ENCODE measurements around the gene ENAH.

ENAH gene

GRCh38 chr1:225462429-225462713 lies 190.6 kb downstream of the ENAH start:
- no peaks in the 10 kb centered on the region for H3F3A ChIP-seq (ENCODE audit: control insufficient read depth, insufficient read depth)
- H4K20me1 ChIP-seq (ENCODE audit: control insufficient read depth, insufficient read depth, low read depth, low read length) = no peaks in the 10 kb centered on the region
- no peak overlapping the region for H3K4me2 ChIP-seq (ENCODE audit: low read length)
- no peaks in the 10 kb centered on the region for H3K36me3 ChIP-seq (ENCODE audit: control insufficient read depth, low read length)
- TF ChIP-seq EZH2phosphoT487 (IDR thresholded peaks at IDR 0.05; ENCODE audit: borderline replicate concordance, low read length) = no peak
- TF ChIP-seq CTCF (IDR thresholded peaks at IDR 0.05; ENCODE audit: low read depth, low read length, poor library complexity, severe bottlenecking) = no peak
- H3K27ac ChIP-seq (ENCODE audit: low read depth, low read length) = no peak overlapping the region
- H3K27me3 ChIP-seq (ENCODE audit: control insufficient read depth, low read length) = peaks cover 4% of the 10 kb centered on the region; the same call in 1 of the 2 replicates
- H3K4me3 ChIP-seq (ENCODE audit: low read length) = no peak overlapping the region
- H3K4me1 ChIP-seq (ENCODE audit: control insufficient read depth, low read length) = peaks cover 10% of the 10 kb centered on the region
- no peaks in the 10 kb centered on the region for H3K9me2 ChIP-seq (replicated peaks; ENCODE audit: control insufficient read depth, low read length)
- H3K9me3 ChIP-seq (ENCODE audit: control insufficient read depth, insufficient read depth, low read length) = no peaks in the 10 kb centered on the region
- H3K79me2 ChIP-seq (ENCODE audit: control insufficient read depth, low read length) = no peaks in the 10 kb centered on the region

- H3K9me2 ChIP-seq (replicated peaks; ENCODE audit: control insufficient read depth, low read length) = no peaks in the 10 kb centered on the region
- no peaks in the 10 kb centered on the region for H3K79me2 ChIP-seq (ENCODE audit: control insufficient read depth, low read length)
- peaks cover 4% of the 10 kb centered on the region; the same call in 1 of the 2 replicates for H3K27me3 ChIP-seq (ENCODE audit: control insufficient read depth, low read length)
- no peak for TF ChIP-seq EZH2phosphoT487 (IDR thresholded peaks at IDR 0.05; ENCODE audit: borderline replicate concordance, low read length)
- TF ChIP-seq CTCF (IDR thresholded peaks at IDR 0.05; ENCODE audit: low read depth, low read length, poor library complexity, severe bottlenecking) = no peak
- no peaks in the 10 kb centered on the region for H3F3A ChIP-seq (ENCODE audit: control insufficient read depth, insufficient read depth)
- H3K36me3 ChIP-seq (ENCODE audit: control insufficient read depth, low read length) = no peaks in the 10 kb centered on the region
- H3K4me2 ChIP-seq (ENCODE audit: low read length) = no peak overlapping the region
- H3K27ac ChIP-seq (ENCODE audit: low read depth, low read length) = no peak overlapping the region
- no peak overlapping the region for H3K4me3 ChIP-seq (ENCODE audit: low read length)
- peaks cover 4% of the 10 kb centered on the region for H3K4me1 ChIP-seq (ENCODE audit: control insufficient read depth, low read length)
- no peaks in the 10 kb centered on the region for H4K20me1 ChIP-seq (ENCODE audit: control insufficient read depth, insufficient read depth, low read depth, low read length)
- no peaks in the 10 kb centered on the region for H3K9me3 ChIP-seq (ENCODE audit: control insufficient read depth, insufficient read depth, low read length)
Observed at GRCh38 chr1:225461533-225462428, 191.1 kb downstream of the ENAH start.

- no peak for TF ChIP-seq CTCF (IDR thresholded peaks at IDR 0.05; ENCODE audit: low read depth, low read length, poor library complexity, severe bottlenecking)
- no peak for TF ChIP-seq EZH2phosphoT487 (IDR thresholded peaks at IDR 0.05; ENCODE audit: borderline replicate concordance, low read length)
- H3K4me2 ChIP-seq (ENCODE audit: low read length) = no peak overlapping the region
- H3K9me2 ChIP-seq (replicated peaks; ENCODE audit: control insufficient read depth, low read length) = no peaks in the 10 kb centered on the region
- H4K20me1 ChIP-seq (ENCODE audit: control insufficient read depth, insufficient read depth, low read depth, low read length) = no peaks in the 10 kb centered on the region
- no peaks in the 10 kb centered on the region for H3K36me3 ChIP-seq (ENCODE audit: control insufficient read depth, low read length)
- no peaks in the 10 kb centered on the region for H3F3A ChIP-seq (ENCODE audit: control insufficient read depth, insufficient read depth)
- H3K4me3 ChIP-seq (ENCODE audit: low read length) = no peak overlapping the region
- no peaks in the 10 kb centered on the region for H3K9me3 ChIP-seq (ENCODE audit: control insufficient read depth, insufficient read depth, low read length)
- no peak overlapping the region for H3K27ac ChIP-seq (ENCODE audit: low read depth, low read length)
- peaks cover 4% of the 10 kb centered on the region; the same call in 1 of the 2 replicates for H3K27me3 ChIP-seq (ENCODE audit: control insufficient read depth, low read length)
- no peaks in the 10 kb centered on the region for H3K4me1 ChIP-seq (ENCODE audit: control insufficient read depth, low read length)
- H3K79me2 ChIP-seq (ENCODE audit: control insufficient read depth, low read length) = no peaks in the 10 kb centered on the region
Observed at GRCh38 chr1:225460737-225461532, 192.0 kb downstream of the ENAH start.
